Glomerular visceral epithelial cell (primary cell): ENCODE data around the gene TTC7B.
A peak's percentile ranks its signal among the peaks of the same experiment; 100 is the strongest.
"Not testable (repeated sequence)": the region's sequence is repeated elsewhere in the genome, so short reads cannot be mapped to it uniquely, and the experiment has no call there.

Experiments
- DNase-seq: peaks from one replicate; pipeline ENCODE4 v3.0.0-alpha.2; 2016; ENCODE audit errors: extremely low spot score

Gene TTC7B

DNA sequence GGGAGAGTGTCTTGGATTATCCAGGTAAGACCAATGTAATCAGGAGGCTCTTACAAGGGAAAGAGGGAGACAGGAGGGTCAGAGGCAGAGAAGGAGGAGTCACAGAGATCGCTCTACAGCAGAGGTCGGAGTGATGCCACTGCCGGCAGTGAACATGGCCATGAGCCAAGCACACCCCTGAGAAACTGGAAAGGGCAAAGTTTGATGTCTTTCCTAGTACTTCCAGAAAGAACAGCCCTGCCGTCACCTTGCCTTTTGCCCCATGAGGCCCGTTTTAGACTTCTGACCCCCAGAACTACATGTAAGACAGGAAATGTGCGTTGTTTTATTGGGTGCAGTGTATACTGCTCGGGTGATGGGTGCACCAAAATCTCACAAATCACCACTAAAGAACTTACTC lies 285.7 kb downstream of the TTC7B start:
- no peak for DNase-seq

DNA sequence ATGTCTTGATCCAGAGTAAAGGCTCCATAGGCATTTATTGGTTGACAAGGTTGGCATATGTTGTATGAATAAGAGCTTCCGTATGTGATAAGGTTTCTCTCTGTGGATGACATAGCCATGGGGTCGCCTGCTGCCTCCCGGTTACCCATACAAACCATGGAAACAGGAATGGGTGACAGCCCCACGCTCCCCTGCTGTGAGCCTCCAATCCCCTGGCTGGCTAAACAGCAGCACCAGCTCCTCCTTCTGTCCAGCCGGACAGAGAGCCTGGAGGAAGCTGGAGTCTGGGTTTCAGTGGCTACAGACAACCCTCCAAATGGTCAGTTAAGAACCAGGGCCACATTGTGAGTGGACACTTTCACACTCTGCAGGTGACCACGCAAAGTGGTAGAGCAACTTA lies 288.3 kb downstream of the TTC7B start:
- no peak for DNase-seq

DNA sequence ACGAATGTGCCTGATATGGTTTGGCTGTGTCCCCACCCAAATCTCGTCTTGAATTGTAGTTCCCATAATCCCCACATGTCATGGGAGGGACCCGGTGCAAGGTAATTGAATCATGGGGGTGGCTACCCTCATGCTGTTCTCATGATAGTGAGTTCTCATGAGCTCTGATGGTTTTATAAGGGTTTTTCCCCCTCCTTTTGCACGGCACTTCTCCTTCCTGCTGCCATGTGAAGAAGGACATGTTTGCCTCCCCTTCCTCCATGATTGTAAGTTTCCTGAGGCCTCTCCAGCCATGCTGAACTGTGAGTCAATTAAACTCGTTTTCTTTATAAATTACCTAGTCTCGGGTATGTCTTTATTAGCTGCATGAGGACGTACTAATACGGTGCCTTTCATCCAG lies 289.7 kb downstream of the TTC7B start:
- DNase-seq: not testable (repeated sequence)

DNA sequence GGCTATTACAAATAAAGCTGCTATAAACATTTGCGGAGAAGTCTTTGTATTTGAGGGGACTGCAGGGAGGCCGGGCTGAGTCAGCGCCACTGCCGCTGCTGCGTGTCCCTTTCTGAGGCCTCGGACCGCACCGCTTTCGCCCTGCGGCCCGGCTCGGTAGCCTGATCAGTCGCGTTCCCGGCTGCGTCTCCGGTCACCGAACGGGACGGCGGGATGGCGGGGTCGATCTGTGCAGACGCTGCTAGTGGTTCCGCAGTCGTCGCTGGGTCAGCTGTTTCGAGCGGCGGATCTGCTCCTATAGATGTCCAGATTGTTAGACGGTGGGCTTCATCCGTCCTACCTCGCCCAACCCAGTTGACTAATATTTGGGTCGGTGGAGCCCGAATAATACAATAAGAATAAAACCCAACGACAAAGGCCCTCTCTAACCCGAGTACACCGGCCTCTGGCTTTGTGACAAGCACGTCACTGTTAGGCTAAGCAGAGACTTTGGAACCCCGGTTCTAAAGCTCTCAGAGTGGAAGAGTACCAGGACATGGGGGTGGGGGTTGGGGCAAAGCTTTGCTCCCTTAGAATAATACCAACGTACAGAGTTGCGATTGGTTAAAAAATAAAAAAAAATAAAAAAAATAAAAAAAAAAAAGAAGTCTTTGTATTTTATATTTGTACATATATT lies 290.7 kb downstream of the TTC7B start:
- DNase-seq: not testable (repeated sequence)

DNA sequence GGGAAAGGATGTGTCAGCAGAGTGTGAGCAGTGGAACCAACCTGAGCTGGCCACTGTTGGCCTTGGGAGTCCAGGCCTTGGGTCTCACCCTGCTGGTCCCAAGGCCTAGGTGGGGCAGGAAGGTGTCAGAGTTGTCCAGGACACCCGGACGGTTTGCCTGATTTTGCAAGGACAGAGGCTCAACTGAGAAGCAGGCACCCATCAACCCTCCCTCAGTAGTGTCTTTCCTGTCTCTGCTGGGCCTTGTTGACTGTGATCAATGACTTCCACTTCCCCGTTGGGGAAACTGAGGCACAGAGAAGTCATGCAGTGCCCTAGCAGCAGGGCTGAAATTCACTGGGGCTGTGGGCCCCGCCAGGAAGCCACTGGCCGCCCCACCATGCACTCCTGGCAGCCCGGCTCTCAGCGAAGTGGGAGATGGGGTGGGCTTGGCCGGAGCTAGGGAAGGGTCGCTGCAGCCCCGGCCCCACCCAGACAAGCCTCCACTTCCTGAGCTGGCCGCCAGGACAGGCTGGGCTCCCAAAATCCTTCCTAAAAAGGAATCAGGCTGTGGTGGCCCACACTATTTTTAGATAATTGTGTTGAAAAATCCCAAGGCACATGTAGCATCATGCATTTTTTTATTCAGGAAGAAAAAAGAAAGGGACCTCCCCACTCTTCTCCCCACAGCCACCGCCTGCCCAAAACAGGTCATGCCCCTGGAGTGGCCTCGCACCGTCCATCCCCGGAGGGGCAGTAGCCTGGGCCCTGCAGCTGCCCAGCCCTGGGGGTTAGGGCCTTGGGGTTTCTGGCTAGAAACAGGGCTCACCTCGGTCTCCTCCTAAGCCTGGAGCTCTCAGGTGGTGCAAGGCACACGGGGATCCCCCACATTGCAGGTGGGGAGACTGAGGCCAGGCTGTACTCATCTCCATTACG lies 292.0 kb downstream of the TTC7B start:
- no peak for DNase-seq

DNA sequence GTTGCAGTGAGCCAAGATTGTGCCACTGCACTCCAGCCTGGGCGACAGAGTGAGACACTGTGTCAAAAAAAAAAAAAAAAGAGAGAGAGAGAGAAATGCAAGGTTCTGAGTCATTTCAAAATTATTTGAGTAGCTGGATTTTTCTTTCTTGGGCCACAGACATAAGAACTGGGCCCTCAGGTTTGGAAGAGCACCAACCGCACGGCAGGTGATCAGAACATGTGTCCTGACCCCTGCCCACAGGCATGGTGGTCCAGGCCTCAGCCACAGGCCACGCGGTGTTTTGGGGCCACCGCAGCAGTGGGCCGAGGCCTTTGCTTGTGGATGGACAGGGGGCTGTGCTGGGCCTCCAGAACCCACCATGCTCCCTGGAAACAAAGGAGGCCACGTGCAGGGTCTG lies 292.7 kb downstream of the TTC7B start:
- DNase-seq: peak; percentile 50

DNA sequence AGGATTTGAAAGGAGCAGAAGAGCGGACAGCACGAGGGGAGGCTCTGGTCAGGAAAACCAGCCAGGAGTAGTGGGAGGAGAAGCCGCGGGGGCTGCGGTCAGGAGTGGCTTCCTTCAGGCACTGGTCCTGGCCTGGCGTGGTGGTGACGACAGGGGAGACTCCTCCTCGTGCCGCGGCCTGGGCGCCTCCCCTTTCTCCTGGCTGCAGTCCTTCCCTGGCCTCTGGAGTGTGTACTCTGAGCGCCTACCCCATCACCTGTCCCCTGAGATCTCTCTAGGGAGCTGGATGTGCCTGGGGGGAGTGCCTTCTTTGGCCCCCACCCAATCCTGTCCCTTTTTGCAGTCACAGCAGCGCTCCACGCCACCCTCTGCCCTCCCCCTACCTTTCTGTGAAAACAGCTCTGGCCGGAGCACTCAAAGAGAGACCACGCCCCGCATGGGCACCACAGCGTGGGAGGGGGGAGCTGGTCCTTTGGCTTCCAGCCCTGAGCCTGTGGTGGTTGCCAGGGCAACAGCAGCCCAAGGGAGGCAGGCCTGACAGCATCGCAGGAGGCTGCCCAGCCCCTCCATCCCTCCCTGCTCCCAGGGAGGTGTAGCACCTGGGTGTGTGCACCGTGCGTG lies 293.5 kb downstream of the TTC7B start:
- DNase-seq: peak; percentile 79

DNA sequence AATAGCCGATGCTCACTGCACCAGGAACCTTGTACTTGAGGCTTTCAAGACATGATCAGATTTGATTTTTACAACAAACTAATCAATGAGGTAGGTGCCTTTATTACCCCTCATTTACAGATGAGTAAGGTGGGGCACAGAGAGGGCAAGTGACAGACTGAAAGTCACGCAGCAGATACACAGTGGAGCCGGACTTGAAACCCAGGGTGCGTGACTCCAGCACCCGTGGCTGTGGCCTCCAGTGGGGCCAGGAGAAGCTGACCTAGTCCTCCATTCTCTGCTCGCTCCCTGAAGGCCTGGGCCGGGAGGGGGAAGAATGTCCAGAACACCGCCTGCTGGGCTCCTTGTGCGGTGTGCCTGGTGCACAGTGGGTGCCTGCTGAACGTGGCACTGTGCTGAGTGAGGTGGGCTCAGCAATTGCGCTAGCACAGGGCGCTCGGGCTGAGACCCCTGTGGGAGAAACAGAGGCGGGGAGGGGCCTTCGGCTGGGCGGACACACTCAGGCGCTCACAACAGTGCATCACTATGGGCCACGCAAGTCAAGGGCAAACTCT lies 294.2 kb downstream of the TTC7B start:
- no peak for DNase-seq

DNA sequence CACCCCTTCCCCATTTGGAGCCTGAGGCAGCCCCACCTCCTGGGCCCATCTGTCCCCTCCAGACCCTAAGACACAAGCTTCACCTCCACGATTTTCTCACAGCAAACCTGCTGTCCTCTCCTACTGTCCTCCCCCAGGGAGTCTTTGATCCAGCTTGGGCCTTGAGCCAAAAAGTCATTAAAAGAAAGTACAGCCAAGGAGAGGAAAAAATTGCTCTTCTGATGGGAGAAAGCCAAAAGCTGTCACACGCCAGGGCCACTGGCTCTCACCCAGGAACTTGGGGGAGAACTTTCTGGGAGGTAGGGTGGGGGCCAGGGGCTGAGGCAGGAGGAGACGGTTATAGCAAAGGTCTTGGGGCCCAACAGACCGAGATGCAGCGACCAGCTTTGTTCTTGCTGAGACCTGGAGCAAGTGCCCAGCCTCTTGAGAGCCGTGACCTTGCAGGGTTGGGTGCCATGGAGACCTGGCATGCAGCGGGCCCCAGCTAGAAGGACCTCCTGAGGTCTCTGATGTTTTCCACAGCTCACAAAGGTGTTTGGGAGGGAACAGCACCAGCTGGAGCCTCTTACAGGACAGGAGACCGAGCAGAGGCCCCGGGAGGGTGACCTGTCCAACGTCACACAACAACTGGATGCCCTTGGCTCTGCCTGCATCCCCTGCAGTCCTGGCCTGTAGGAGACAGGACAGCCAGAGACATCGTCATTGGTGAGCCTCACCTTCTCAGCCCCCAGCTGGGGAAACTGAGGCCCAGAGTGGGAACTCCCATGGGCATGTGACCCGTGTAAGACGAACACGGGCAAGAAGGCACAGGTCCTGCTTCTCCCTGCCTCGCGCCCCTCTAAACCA lies 294.9 kb downstream of the TTC7B start:
- DNase-seq: peak; percentile 46

DNA sequence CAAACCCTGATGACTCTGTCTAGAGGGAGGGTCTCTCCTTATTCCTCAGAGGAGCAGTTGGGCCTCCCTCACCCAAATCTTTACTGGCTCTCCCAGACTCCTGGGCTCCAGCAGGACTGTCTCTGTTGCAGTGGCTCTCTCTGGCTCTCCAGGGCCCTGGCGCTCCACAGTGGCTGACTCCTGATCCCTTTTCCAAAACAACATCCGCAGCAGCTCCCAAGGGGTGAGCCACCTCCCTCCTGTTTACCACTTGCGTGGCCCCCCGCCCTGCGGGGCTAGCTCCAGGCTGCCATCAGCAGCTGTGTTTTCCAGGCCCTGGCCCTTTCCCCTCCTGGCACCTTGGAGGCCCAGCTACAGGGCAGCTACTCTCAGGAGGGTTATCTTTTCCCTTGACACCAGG lies 295.9 kb downstream of the TTC7B start:
- no peak for DNase-seq

DNA sequence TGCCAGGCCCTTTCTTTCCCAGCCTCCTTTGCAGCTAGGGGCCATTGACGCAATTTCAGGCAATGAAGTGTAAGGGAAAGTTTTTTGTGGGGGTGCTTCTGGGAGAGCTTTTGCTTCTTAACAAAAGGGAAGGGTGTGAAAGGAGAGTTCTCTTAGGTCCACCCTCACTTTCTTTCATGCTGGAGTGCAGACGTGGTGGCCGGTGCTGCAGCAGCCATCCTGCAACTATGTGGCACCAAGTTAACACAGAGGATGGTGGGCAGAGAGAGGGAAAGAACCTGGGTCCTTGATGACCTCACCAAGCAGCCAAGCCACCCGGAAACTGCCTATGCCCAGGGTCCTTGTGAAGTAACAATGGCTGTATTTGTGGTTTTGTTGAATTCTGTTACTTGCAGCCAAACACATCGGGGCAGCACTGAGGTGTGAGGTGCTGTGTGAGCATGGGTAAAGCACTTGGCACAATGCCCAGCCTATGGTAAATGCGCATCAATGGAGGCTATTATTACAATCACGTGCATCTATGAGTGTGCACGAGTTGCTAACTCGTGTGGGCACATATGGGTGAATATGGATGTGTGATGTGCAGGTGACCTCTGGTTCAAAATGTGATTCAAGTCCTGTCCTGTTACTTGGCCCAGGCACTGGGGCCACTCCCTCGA lies 296.8 kb downstream of the TTC7B start:
- no peak for DNase-seq

DNA sequence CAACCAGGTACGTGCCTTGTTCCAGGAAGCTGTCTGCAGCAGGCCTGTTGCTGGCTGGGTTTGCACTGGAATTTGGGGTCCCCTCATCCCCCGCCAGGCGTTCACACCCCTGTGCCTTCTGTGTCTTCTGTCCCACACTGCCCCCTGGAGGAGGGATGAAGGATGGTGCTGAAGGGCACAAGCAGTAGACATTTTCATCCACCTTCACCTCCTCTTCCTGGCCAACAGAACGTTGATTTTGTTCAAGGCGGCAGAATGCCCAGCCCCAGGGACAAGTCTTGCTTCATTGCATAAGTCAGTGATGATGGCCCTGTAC lies 297.3 kb downstream of the TTC7B start:
- no peak for DNase-seq

DNA sequence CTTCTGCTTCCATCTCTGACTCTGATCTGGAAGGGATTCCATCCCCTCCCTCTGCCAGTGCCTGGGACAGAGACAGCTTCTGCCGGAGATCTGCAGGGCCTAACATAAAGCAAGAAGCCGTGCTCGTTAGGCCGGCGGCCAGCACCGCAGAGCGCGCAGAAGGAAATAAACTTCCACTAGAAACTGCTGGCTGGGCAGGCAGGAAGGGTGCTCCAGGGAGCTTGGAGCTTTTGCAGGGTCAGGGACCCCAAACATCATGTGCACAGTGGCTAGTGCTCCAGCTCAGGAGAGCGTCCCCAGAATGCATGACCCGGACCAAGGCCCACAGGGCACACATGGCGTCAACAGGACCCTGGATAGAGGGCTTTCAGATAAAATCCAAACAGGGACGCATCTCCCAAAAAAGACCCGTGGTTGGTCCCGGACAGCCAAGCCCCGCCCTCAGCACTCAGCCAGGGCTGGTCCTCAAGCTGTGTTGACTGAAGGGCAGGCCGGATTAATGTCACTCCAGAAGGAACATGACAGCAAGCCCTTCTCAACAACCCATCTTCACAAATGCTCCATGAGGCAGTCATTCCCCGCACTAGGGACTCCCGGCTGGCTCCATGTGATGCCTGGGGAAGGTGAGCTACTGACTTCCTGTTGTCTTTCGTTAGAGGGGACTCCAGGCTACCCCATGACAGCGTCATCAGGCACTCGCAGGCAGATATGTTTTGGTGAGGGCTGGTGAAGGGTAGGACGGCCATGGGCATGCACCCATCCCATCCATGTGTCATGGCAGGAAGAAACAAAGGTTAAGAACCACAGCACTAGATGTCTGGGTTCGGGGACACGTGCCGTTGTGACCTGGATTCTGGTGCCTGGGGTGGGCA lies 297.9 kb downstream of the TTC7B start:
- no peak for DNase-seq

DNA sequence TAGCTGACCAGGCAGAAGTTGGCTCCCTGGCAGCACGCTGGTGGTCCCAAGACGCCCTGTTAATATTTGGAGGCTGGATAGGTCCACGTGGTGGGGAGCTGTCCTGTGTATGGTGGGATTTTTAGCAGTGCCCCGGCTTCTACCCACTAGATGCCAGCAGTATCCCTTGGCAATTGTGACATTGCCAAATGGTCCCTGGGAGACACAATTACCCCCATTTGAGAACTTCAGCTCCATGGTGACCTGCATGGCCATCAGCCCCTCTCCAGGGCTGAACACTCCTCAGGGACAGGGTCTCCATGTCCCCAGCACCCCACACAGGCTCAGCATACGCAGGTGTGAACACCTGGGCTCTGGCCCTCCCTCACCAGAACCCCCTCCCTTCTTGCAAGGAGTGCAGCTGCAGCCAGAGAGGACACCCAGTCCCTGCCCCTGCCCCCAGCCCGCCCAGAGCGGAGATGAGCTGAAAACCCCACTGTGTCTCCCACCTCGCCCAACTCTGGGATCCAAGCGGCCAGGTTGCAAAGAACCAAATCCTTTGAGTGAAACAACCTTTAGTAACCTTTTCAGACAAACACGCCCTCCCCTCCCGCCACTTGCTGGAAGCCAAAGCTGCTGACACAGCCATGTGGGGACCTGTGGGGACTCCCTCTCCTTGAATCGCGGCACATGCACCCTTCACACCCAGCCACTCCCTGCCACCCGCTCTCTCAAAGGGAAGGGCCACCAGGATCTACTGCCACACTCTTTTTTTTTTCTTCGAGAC lies 299.0 kb downstream of the TTC7B start:
- no peak for DNase-seq

DNA sequence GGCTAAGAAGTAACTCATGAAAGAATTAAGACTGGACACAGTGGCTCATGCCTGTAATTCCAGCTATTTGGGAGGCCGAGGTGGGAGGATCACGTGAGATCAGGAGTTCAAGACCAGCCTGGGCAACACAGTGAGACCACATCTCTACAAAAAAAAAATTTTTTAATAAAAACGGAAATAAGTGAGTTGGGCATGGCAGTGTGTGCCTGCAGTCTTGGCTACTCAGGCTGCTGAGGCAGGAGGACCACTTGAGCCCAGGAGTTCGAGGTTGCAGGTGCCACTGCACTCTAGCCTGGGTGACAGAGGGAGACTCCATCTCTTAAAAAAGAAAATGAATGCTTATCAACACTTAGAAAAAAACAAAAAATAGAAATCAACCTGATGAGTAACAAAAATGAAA lies 301.7 kb downstream of the TTC7B start:
- DNase-seq: no peak

DNA sequence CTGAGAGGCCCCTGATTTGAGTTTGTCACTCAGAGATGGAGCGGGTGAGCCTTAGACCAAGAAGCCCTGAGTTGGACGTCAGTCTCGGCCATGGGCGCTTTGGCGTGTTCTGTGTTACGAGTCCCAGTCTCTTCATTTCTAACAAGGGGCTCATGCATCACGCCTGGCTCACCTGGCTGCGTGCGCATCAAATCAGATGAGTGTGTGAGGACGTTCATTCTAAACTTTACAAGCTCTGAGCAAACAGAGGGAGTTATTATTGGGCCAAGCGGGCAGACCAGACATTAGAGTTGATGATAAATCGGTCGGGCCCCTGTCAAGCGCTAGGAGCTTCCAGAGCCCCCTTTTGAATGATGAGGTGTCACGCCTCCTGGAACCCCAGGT lies 302.2 kb downstream of the TTC7B start:
- no peak for DNase-seq

DNA sequence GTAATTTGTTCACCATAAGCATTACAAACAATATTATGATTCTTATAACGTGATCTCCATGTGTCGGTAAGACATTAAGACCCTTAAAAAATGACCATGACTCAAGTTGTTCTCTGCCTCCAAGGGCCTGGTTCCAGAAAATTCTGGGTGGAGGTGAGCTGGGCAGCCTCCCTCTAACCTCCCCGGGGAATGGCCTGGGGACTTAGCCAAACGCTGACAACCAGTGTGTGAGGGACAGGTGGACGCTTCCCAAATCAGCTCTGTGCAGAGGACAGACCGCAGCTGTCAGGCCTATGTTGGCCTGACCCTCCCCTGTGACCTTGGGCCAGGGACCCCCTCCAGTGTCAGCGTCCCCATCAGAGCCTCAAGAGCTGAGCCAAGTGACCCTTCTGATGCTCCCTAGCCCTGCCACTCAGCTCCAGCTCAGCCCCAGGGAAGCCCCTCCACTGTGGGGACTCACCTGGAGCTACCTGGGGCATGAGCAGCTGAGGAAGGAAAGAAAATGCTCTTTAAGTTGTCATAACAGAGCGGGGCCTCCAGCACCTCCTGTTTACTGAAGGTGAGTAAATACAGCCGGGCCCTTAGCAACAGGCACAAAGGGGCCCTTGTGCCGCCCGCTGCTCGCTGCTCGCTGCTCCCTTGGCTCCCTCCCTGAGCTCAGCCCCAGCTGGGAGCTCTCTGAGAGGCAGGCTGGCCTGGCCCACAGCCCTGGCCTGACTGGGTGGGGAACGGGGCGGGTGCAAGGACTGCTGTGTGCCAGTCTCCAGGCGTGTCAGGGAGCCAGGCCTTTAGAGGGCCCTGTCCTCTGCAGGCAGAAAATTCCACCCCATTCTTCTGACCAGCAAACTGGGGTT lies 302.8 kb downstream of the TTC7B start:
- DNase-seq: no peak

DNA sequence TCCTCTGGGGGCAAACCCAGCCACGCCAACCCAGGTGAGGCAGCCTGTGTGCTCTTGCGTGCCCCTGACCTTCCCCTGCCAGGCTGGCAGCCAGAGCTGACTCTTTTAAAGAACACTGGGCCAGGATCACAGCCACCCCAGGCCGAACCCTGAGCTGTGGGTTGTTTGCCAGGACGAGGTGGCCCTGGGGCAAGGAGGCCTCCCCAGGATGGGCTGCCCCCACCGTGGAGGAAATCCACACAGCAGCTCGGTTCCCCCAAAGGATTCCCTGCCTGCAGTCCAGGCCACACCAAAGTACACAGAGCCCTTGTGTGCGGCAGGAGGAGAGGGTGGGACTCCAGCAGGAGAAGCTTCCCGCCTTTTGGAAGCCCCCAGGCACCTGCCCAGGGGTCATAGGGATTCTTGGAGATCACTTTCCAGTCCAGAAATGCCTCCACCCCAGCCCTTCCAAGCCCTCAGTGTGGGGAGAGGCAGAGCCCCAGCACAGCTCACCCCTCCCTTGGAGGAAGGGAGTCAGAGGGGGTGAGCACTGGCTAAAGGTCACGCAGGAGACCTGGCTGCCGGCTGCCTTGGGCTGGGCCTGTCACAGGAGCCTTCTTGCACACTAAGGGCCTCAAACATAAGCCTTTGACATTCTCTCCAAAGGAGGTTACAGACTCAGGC lies 303.8 kb downstream of the TTC7B start:
- DNase-seq: no peak
